ENCODE measurements around the gene NPHS1.

NPHS1 gene

GRCh38 chr19:35887197-35887596 lies 34.9 kb upstream of the NPHS1 start:
- DNase-seq (ENCODE audit: low spot score), result no peak
- in situ Hi-C loops (cut with MboI; ENCODE audit: low sequenced_read_pairs, unreplicated experiment), result loop anchor here (10.0 kb wide), 1 partner anchor 48 kb away; the partner anchor contains the start of gene LRFN3
- TF ChIP-seq CTCF (IDR thresholded peaks at IDR 0.05; ENCODE audit: borderline replicate concordance, control extremely low read depth, extremely low read depth, insufficient read depth, missing control alignments), result no peak

GRCh38 chr19:35885904-35886303 lies 33.6 kb upstream of the NPHS1 start:
- TF ChIP-seq CTCF (IDR thresholded peaks at IDR 0.05; ENCODE audit: borderline replicate concordance, control extremely low read depth, extremely low read depth, insufficient read depth, missing control alignments), result no peak
- in situ Hi-C loops (cut with MboI; ENCODE audit: low sequenced_read_pairs, unreplicated experiment), result loop anchor here (10.0 kb wide), 1 partner anchor 49 kb away; the partner anchor contains the start of gene LRFN3
- DNase-seq (ENCODE audit: low spot score), result no peak

- in situ Hi-C loops (cut with MboI; ENCODE audit: low sequenced_read_pairs, unreplicated experiment), result loop anchor here (10.0 kb wide), 1 partner anchor 50 kb away; the partner anchor contains the start of gene LRFN3
- TF ChIP-seq CTCF (IDR thresholded peaks at IDR 0.05; ENCODE audit: borderline replicate concordance, control extremely low read depth, extremely low read depth, insufficient read depth, missing control alignments), result no peak
These were observed 33.0 kb upstream of the NPHS1 start for GRCh38 chr19:35885225-35885738.

DNA sequence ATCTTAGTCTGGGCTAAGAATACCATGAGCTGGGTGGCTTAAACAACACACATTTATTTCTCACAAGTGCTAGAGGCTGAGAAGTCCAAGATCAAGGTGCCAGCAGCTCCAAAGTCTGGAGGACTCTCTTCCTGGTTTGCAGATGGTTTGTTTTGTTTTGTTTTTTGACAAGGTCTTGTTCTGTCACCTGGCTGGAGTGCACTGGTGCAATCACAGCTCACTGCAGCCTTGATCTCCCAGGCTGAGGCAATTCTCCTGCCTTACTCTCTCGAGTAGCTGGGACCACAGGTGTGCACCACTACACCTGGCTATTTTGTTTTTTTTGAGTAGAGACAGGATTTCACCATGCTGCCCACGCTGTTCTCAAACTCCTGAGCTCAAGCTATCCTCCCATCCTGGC lies 31.6 kb upstream of the NPHS1 start:
- TF ChIP-seq CTCF (IDR thresholded peaks at IDR 0.05; ENCODE audit: borderline replicate concordance, control extremely low read depth, extremely low read depth, insufficient read depth, missing control alignments), result no peak
- in situ Hi-C loops (cut with MboI; ENCODE audit: low sequenced_read_pairs, unreplicated experiment), result loop anchor here (10.0 kb wide), 1 partner anchor 51 kb away; the partner anchor contains the start of gene LRFN3
- no peak for DNase-seq (ENCODE audit: low spot score)

More at GRCh38 chr19:35885225-35885738, 33.0 kb upstream of the NPHS1 start:
- no peak for DNase-seq (ENCODE audit: low spot score)

GRCh38 chr19:35882114-35882832 lies 30.0 kb upstream of the NPHS1 start:
- in situ Hi-C loops (cut with MboI; ENCODE audit: low sequenced_read_pairs, unreplicated experiment), result loop anchor here (10.0 kb wide), 1 partner anchor 53 kb away; the partner anchor contains the start of gene LRFN3
- TF ChIP-seq CTCF (IDR thresholded peaks at IDR 0.05; ENCODE audit: borderline replicate concordance, control extremely low read depth, extremely low read depth, insufficient read depth, missing control alignments), result peak; percentile 55
- DNase-seq (ENCODE audit: low spot score), result peak; percentile 70

- DNase-seq (ENCODE audit: low spot score), result peak; percentile 87
- in situ Hi-C loops (cut with MboI; ENCODE audit: low sequenced_read_pairs, unreplicated experiment), result loop anchor here (10.0 kb wide), 1 partner anchor 55 kb away; the partner anchor contains the start of gene LRFN3
These were observed 27.5 kb upstream of the NPHS1 start for GRCh38 chr19:35879770-35880317.

More at GRCh38 chr19:35879770-35880317, 27.5 kb upstream of the NPHS1 start:
- no peak for TF ChIP-seq CTCF (IDR thresholded peaks at IDR 0.05; ENCODE audit: borderline replicate concordance, control extremely low read depth, extremely low read depth, insufficient read depth, missing control alignments)
